BLaER1 (cell line): ENCODE data around the gene DPH2.

Source experiments
- H3K27ac ChIP-seq: shearing (Covaris generic); formaldehyde crosslinking; 2 replicates; pipeline ENCODE4 v1.8.1; 2022
- H3K27me3 ChIP-seq: shearing (Covaris generic); formaldehyde crosslinking; 2 replicates; pipeline ENCODE4 v1.8.1; 2022
- H3K36me3 ChIP-seq: shearing (Covaris generic); formaldehyde crosslinking; 2 replicates; pipeline ENCODE4 v1.8.1; 2022
- H3K4me1 ChIP-seq: shearing (Covaris generic); formaldehyde crosslinking; 2 replicates; pipeline ENCODE4 v1.8.1; 2022
- H3K4me2 ChIP-seq: shearing (Covaris generic); formaldehyde crosslinking; 2 replicates; pipeline ENCODE4 v1.8.1; 2022
- H3K4me3 ChIP-seq: shearing (Covaris generic); formaldehyde crosslinking; 2 replicates; pipeline ENCODE4 v1.8.1; 2022
- H3K9ac ChIP-seq: shearing (Covaris generic); formaldehyde crosslinking; 2 replicates; pipeline ENCODE4 v1.8.1; 2022
- H3K9me3 ChIP-seq: shearing (Covaris generic); formaldehyde crosslinking; 2 replicates; pipeline ENCODE4 v1.8.1; 2022
- H4K20me1 ChIP-seq: shearing (Covaris generic); formaldehyde crosslinking; 2 replicates; pipeline ENCODE4 v1.8.1; 2022
- Cebpa-rat ChIP-seq: shearing (Covaris generic); IDR thresholded peaks from 2 replicates; pipeline ENCODE4 v1.8.1; 2022

DPH2 gene

GRCh38 chr1:43994794-43995790 is 25.3 kb downstream of the DPH2 start:
- H3K9me3 ChIP-seq = no peaks in the 10 kb centered on the region
- H3K9ac ChIP-seq = peak overlapping the region; percentile 20; the same call in 1 of the 2 replicates
- no peaks in the 10 kb centered on the region for H3K27me3 ChIP-seq
- peaks cover 66% of the 10 kb centered on the region for H3K4me1 ChIP-seq
- H3K4me2 ChIP-seq = peak overlapping the region; percentile 89
- no peaks in the 10 kb centered on the region for H4K20me1 ChIP-seq
- H3K27ac ChIP-seq = peak overlapping the region; percentile 28
- H3K4me3 ChIP-seq = no peak overlapping the region
- H3K36me3 ChIP-seq = no peaks in the 10 kb centered on the region
- no peak for TF ChIP-seq Cebpa-rat

GRCh38 chr1:43995984-43996732 is 26.3 kb downstream of the DPH2 start:
- H3K4me1 ChIP-seq = peaks cover 58% of the 10 kb centered on the region
- no peak overlapping the region for H3K4me3 ChIP-seq
- no peaks in the 10 kb centered on the region for H3K9me3 ChIP-seq
- H3K9ac ChIP-seq = peak overlapping the region; percentile 28; the same call in 1 of the 2 replicates
- no peaks in the 10 kb centered on the region for H3K36me3 ChIP-seq
- H3K27me3 ChIP-seq = no peaks in the 10 kb centered on the region
- peak overlapping the region; percentile 89 for H3K4me2 ChIP-seq
- no peaks in the 10 kb centered on the region for H4K20me1 ChIP-seq
- H3K27ac ChIP-seq = peak overlapping the region; percentile 35
- no peak for TF ChIP-seq Cebpa-rat

GRCh38 chr1:43996733-43997115 is 26.9 kb downstream of the DPH2 start:
- TF ChIP-seq Cebpa-rat = no peak
- Histone ChIP-seq H3K4me2 (peak overlapping the region; percentile 89), H3K9ac (no peak overlapping the region)

GRCh38 chr1:43997295-43997999 is 27.6 kb downstream of the DPH2 start:
- no peaks in the 10 kb centered on the region for H3K36me3 ChIP-seq
- no peaks in the 10 kb centered on the region for H4K20me1 ChIP-seq
- no peaks in the 10 kb centered on the region for H3K27me3 ChIP-seq
- no peak overlapping the region for H3K9ac ChIP-seq
- H3K4me3 ChIP-seq = no peak overlapping the region
- H3K4me1 ChIP-seq = peaks cover 51% of the 10 kb centered on the region
- H3K4me2 ChIP-seq = no peak overlapping the region
- TF ChIP-seq Cebpa-rat = no peak
- H3K27ac ChIP-seq = no peak overlapping the region
- H3K9me3 ChIP-seq = no peaks in the 10 kb centered on the region

More at GRCh38 chr1:43996733-43997115, 26.9 kb downstream of the DPH2 start:
- Histone ChIP-seq H3K27ac (peak overlapping the region; percentile 35; the same call in 1 of the 2 replicates), H3K27me3 (no peaks in the 10 kb centered on the region), H4K20me1 (no peaks in the 10 kb centered on the region), H3K4me1 (peaks cover 57% of the 10 kb centered on the region), H3K9me3 (no peaks in the 10 kb centered on the region), H3K4me3 (no peak overlapping the region), H3K36me3 (no peaks in the 10 kb centered on the region)

GRCh38 chr1:43998000-43998378 is 28.2 kb downstream of the DPH2 start:
- H4K20me1 ChIP-seq = no peaks in the 10 kb centered on the region
- no peak overlapping the region for H3K4me3 ChIP-seq
- no peaks in the 10 kb centered on the region for H3K27me3 ChIP-seq
- H3K9ac ChIP-seq = no peak overlapping the region
- no peaks in the 10 kb centered on the region for H3K9me3 ChIP-seq
- no peak overlapping the region for H3K27ac ChIP-seq
- H3K4me2 ChIP-seq = no peak overlapping the region
- no peaks in the 10 kb centered on the region for H3K36me3 ChIP-seq
- H3K4me1 ChIP-seq = peaks cover 46% of the 10 kb centered on the region
- TF ChIP-seq Cebpa-rat = no peak

- no peak overlapping the region for H3K4me3 ChIP-seq
- H4K20me1 ChIP-seq = no peaks in the 10 kb centered on the region
- H3K36me3 ChIP-seq = no peaks in the 10 kb centered on the region
- H3K27ac ChIP-seq = no peak overlapping the region
- no peak for TF ChIP-seq Cebpa-rat
- H3K9ac ChIP-seq = no peak overlapping the region
- no peaks in the 10 kb centered on the region for H3K27me3 ChIP-seq
- H3K4me1 ChIP-seq = peaks cover 31% of the 10 kb centered on the region
- H3K4me2 ChIP-seq = peak overlapping the region; percentile 14; the same call in 1 of the 2 replicates
- H3K9me3 ChIP-seq = no peaks in the 10 kb centered on the region
Observed at GRCh38 chr1:43999455-43999854, 29.6 kb downstream of the DPH2 start.

- no peak overlapping the region for H3K27ac ChIP-seq
- H3K4me2 ChIP-seq = no peak overlapping the region
- no peak overlapping the region for H3K4me3 ChIP-seq
- no peaks in the 10 kb centered on the region for H3K36me3 ChIP-seq
- peaks cover 30% of the 10 kb centered on the region for H3K4me1 ChIP-seq
- H3K27me3 ChIP-seq = no peaks in the 10 kb centered on the region
- TF ChIP-seq Cebpa-rat = no peak
- no peak overlapping the region for H3K9ac ChIP-seq
- H4K20me1 ChIP-seq = no peaks in the 10 kb centered on the region
- no peaks in the 10 kb centered on the region for H3K9me3 ChIP-seq
Observed at GRCh38 chr1:44000122-44000665, 30.4 kb downstream of the DPH2 start.

- H3K9ac ChIP-seq = no peak overlapping the region
- no peaks in the 10 kb centered on the region for H3K9me3 ChIP-seq
- no peaks in the 10 kb centered on the region for H3K36me3 ChIP-seq
- no peak overlapping the region for H3K4me2 ChIP-seq
- H3K27ac ChIP-seq = no peak overlapping the region
- no peaks in the 10 kb centered on the region for H4K20me1 ChIP-seq
- H3K27me3 ChIP-seq = no peaks in the 10 kb centered on the region
- no peak overlapping the region for H3K4me3 ChIP-seq
- peaks cover 16% of the 10 kb centered on the region for H3K4me1 ChIP-seq
- no peak for TF ChIP-seq Cebpa-rat
Observed at GRCh38 chr1:44002165-44002564, 32.4 kb downstream of the DPH2 start.

GRCh38 chr1:44002606-44003157 is 32.9 kb downstream of the DPH2 start:
- no peak overlapping the region for H3K27ac ChIP-seq
- no peak overlapping the region for H3K9ac ChIP-seq
- H3K9me3 ChIP-seq = no peaks in the 10 kb centered on the region
- H4K20me1 ChIP-seq = no peaks in the 10 kb centered on the region
- no peak overlapping the region for H3K4me2 ChIP-seq
- no peaks in the 10 kb centered on the region for H3K27me3 ChIP-seq
- TF ChIP-seq Cebpa-rat = no peak
- peaks cover 16% of the 10 kb centered on the region for H3K4me1 ChIP-seq
- H3K4me3 ChIP-seq = no peak overlapping the region
- H3K36me3 ChIP-seq = no peaks in the 10 kb centered on the region
